Measurements from ENCODE around the gene DPP8.

Gene DPP8

GRCh38 chr15:65423150-65423975 is 94.1 kb downstream of the DPP8 start:
- no peak for DNase-seq

- no peak for DNase-seq
These were observed 95.9 kb downstream of the DPP8 start for GRCh38 chr15:65421360-65422215.

GRCh38 chr15:65420975-65421359 is 96.5 kb downstream of the DPP8 start:
- no peak for DNase-seq

GRCh38 chr15:65418596-65418995 is 98.9 kb downstream of the DPP8 start:
- no peak for DNase-seq

- no peak for DNase-seq
These were observed 100.6 kb downstream of the DPP8 start for GRCh38 chr15:65416845-65417416.

GRCh38 chr15:65414841-65415621 is 102.5 kb downstream of the DPP8 start:
- peak; percentile 56 for DNase-seq

- no peak for DNase-seq
These were observed 103.7 kb downstream of the DPP8 start for GRCh38 chr15:65413760-65414144.

GRCh38 chr15:65413051-65413759 is 104.3 kb downstream of the DPP8 start:
- DNase-seq: no peak

GRCh38 chr15:65412556-65412955 is 104.9 kb downstream of the DPP8 start:
- no peak for DNase-seq

- no peak for DNase-seq
These were observed 105.9 kb downstream of the DPP8 start for GRCh38 chr15:65411465-65412071.

GRCh38 chr15:65410972-65411371 is 106.5 kb downstream of the DPP8 start:
- no peak for DNase-seq

- no peak for DNase-seq
These were observed 107.5 kb downstream of the DPP8 start for GRCh38 chr15:65410036-65410435.

- DNase-seq: no peak
These were observed 108.4 kb downstream of the DPP8 start for GRCh38 chr15:65409036-65409631.

- no peak for DNase-seq
These were observed 109.0 kb downstream of the DPP8 start for GRCh38 chr15:65408324-65409035.

GRCh38 chr15:65406424-65407000 is 111.0 kb downstream of the DPP8 start:
- DNase-seq: no peak

- DNase-seq: no peak
These were observed 111.6 kb downstream of the DPP8 start for GRCh38 chr15:65405791-65406423.

GRCh38 chr15:65404186-65404872 is 113.2 kb downstream of the DPP8 start:
- DNase-seq: no peak

GRCh38 chr15:65402961-65403360 is 114.5 kb downstream of the DPP8 start:
- no peak for DNase-seq

GRCh38 chr15:65401611-65402240 is 115.8 kb downstream of the DPP8 start:
- no peak for DNase-seq
